HUES6 (cell line): ENCODE results near the gene SLC25A21.

Experiments
- H3K27ac ChIP-seq: 2 replicates; pipeline ENCODE4 v1.7.0; 2013; ENCODE audit warnings: low read depth, mild to moderate bottlenecking, low read length, inconsistent platforms
- H3K27me3 ChIP-seq: 2 replicates; pipeline ENCODE4 v1.6.1; 2013; ENCODE audit warnings: low read length; ENCODE audit not compliant: control insufficient read depth, insufficient read depth
- H3K36me3 ChIP-seq: 2 replicates; pipeline ENCODE4 v1.6.1; 2013; ENCODE audit warnings: low read length; ENCODE audit not compliant: control insufficient read depth, insufficient read depth
- H3K4me1 ChIP-seq: 2 replicates; pipeline ENCODE4 v1.6.1; 2013; ENCODE audit warnings: low read length; ENCODE audit not compliant: control insufficient read depth, insufficient read depth
- H3K4me3 ChIP-seq: 2 replicates; pipeline ENCODE4 v1.5.1; 2013; ENCODE audit warnings: low read depth, low read length
- H3K9ac ChIP-seq: one replicate; pipeline ENCODE4 v1.6.1; 2013; ENCODE audit warnings: mild to moderate bottlenecking, low read length
- H3K9me3 ChIP-seq: 2 replicates; pipeline ENCODE4 v1.6.1; 2013; ENCODE audit warnings: low read depth, low read length; ENCODE audit not compliant: control insufficient read depth, insufficient read depth

Gene SLC25A21

DNA sequence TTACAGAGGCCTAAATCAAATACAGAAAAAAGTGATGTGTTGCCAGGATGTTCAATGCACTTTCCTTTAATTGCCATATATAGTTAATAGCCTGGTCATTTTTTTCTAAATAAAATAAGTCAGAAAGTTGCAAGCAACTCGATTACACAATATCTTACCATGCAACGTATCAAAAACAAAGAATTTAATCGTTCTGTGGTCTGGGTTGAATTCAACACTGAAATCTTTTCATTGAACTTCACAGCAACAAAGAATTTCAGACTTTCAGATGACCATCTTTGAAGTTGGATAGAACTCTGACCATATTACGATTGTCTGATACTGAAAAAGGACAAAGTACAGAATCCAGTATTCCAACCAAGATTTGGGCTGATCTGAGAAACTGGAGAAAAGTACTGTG lies 231.9 kb downstream of the SLC25A21 start:
- Histone ChIP-seq H3K27me3 (no peaks in the 10 kb centered on the region), H3K9ac (no peak overlapping the region), H3K4me3 (no peak overlapping the region), H3K27ac (no peak overlapping the region), H3K36me3 (no peaks in the 10 kb centered on the region), H3K4me1 (no peaks in the 10 kb centered on the region), H3K9me3 (no peaks in the 10 kb centered on the region)

- Histone ChIP-seq H3K27me3 (no peaks in the 10 kb centered on the region), H3K9ac (no peak overlapping the region), H3K27ac (no peak overlapping the region), H3K4me1 (no peaks in the 10 kb centered on the region), H3K9me3 (no peaks in the 10 kb centered on the region), H3K36me3 (no peaks in the 10 kb centered on the region), H3K4me3 (no peak overlapping the region)
These were observed 233.1 kb downstream of the SLC25A21 start for GRCh38 chr14:36939265-36939664.

DNA sequence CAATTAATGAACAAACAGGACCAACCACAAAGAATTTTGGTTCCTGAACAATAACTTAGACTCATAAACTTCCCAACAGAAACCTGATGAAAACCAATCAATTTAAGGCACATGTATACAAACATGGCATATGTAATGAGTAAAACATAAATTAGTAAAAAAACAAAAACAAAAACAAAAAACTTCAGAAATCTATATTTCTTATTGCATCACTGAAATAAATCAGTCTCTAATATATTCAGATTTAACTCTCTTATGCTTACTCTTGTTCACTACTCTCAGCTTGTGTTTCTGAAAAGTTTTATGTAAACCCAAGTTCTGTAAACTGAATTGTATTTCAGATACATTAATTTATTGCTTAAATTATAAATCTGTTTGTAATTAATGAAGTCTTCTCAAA lies 233.7 kb downstream of the SLC25A21 start:
- Histone ChIP-seq H3K9ac (no peak overlapping the region), H3K27ac (no peak overlapping the region), H3K4me3 (no peak overlapping the region), H3K4me1 (peaks cover under 1% of the 10 kb centered on the region; the same call in 1 of the 2 replicates), H3K27me3 (no peaks in the 10 kb centered on the region), H3K9me3 (no peaks in the 10 kb centered on the region), H3K36me3 (no peaks in the 10 kb centered on the region)

DNA sequence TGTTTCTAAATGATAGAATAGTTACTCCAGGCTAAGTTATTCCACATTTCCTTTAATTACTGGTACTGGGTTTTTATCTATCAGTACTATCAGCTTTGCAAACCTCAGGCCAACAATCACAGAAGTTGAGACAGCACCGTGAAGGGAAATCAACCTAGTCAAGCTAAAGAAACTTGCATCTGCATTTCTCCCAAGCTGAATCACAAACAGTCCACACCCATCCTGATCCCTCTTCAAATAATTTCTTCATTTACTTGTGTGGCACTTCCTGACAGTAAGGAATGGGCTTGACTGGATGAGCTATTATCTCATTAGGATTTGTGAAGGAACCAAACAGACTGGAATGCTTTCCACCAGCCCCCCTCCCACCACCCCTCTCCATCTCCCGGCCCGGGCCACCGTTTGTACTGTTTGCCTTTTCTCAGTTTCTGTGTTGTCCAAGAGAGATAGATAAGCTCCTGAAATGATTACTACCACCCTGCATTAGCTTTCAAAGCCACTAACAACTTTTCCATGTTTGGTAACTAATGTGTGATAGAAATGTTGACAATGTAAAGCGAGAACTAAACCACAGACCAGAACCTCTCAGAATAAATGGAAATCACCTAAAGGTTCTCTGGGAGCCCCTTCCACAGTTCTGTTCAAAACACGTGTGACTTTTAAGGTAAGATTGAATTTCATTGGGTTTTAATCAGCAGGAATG lies 236.3 kb downstream of the SLC25A21 start:
- H3K4me3 ChIP-seq = no peak overlapping the region
- H3K9me3 ChIP-seq = no peaks in the 10 kb centered on the region
- H3K9ac ChIP-seq = no peak overlapping the region

DNA sequence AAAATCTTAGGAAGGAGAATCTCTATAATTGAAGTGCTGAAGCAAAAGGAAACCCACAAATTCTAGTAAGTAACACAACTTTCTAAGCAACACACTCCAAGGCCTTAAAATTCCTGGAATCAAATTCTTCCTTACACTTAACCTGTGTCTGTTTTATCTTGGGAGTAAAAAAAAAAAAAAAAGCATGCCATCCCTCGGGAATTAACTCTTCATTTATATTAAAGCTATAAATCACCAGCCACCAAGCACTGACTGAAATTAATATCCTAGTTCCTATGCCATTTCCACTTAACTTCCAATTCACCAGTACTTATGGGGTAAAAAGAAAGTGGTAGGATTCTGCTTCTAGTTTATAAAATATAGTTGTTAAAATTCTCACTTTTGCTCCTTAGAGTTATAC lies 238.1 kb downstream of the SLC25A21 start:
- no peak overlapping the region for H3K27ac ChIP-seq
- no peak overlapping the region for H3K9ac ChIP-seq
- no peaks in the 10 kb centered on the region for H3K36me3 ChIP-seq
- peaks cover 4% of the 10 kb centered on the region; the same call in 1 of the 2 replicates for H3K4me1 ChIP-seq
- no peak overlapping the region for H3K4me3 ChIP-seq
- no peaks in the 10 kb centered on the region for H3K9me3 ChIP-seq
- no peaks in the 10 kb centered on the region for H3K27me3 ChIP-seq

More for the DNA sequence above, 236.3 kb downstream of the SLC25A21 start:
- Histone ChIP-seq H3K27me3 (no peaks in the 10 kb centered on the region), H3K27ac (no peak overlapping the region), H3K4me1 (peaks cover 4% of the 10 kb centered on the region; the same call in 1 of the 2 replicates), H3K36me3 (no peaks in the 10 kb centered on the region)

- Histone ChIP-seq H3K27me3 (no peaks in the 10 kb centered on the region), H3K9me3 (no peaks in the 10 kb centered on the region), H3K4me1 (peaks cover 4% of the 10 kb centered on the region; the same call in 1 of the 2 replicates), H3K4me3 (no peak overlapping the region), H3K9ac (no peak overlapping the region), H3K36me3 (no peaks in the 10 kb centered on the region), H3K27ac (no peak overlapping the region)
These were observed 240.6 kb downstream of the SLC25A21 start for GRCh38 chr14:36931791-36932190.

DNA sequence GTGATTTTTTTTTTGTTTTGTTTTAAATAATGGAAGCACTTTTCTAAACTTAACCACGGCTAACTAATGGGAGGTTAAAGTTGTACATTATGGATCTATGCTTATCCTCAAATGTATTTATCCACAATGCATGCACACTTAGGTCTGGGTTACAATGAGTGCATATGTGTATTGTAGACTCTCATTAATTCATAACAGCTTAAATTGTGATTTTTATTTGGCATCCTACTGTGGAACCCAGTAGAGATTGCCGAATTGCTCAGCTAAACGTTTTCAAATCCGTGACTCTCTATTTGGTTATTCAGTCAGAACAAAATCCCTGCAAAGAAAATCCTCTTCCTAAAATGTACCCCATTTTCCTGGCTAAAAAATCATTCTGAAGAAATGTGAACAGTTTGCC lies 244.0 kb downstream of the SLC25A21 start:
- H3K36me3 ChIP-seq = no peaks in the 10 kb centered on the region
- H3K4me3 ChIP-seq = no peak overlapping the region
- H3K9me3 ChIP-seq = no peaks in the 10 kb centered on the region
- no peaks in the 10 kb centered on the region for H3K27me3 ChIP-seq
- H3K27ac ChIP-seq = no peak overlapping the region
- no peak overlapping the region for H3K9ac ChIP-seq
- peaks cover 1% of the 10 kb centered on the region; the same call in 1 of the 2 replicates for H3K4me1 ChIP-seq

GRCh38 chr14:36925094-36925493 lies 247.3 kb downstream of the SLC25A21 start:
- Histone ChIP-seq H3K27me3 (no peaks in the 10 kb centered on the region), H3K27ac (no peak overlapping the region), H3K9me3 (no peaks in the 10 kb centered on the region), H3K9ac (no peak overlapping the region), H3K4me3 (no peak overlapping the region), H3K36me3 (no peaks in the 10 kb centered on the region), H3K4me1 (no peaks in the 10 kb centered on the region)

DNA sequence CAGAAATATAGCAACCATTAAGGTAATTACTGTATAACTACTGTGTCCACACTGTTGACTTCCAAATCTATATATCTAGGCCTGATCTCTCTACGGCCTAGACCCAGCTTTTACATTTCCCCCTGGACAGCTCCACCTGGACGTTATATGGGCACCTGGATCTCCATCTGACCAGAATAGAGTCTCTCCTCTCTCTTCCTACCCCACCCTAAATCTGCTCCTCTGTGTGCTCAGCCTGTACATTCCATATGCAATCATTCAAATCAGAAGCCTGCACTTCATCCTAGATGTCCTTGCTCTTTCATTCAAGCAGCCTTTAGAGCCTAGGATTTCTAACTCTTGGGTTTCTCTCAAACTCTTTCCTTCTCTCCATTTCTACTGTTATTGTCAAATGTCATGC lies 255.7 kb downstream of the SLC25A21 start:
- no peaks in the 10 kb centered on the region for H3K4me1 ChIP-seq
- no peak overlapping the region for H3K27ac ChIP-seq
- no peaks in the 10 kb centered on the region for H3K36me3 ChIP-seq
- no peaks in the 10 kb centered on the region for H3K27me3 ChIP-seq
- H3K9ac ChIP-seq = no peak overlapping the region
- H3K9me3 ChIP-seq = no peaks in the 10 kb centered on the region
- H3K4me3 ChIP-seq = no peak overlapping the region

DNA sequence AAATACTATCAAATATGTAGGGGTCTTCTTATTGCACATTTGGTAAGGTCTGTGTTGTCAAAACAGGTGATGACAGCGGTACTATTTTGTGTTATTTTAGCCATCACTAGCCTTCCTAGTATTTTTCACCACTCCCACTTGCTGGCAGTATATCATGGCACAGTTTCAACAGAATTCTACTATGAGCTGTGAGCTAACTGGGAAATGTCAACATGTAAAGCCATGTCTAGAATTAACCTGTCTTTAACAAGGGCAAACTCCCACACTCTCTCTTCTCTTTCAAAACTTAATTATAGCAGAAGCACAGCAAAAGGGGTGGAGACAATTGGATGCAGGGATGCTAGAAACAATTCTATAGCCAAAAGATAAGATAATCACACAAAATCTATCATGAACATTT lies 257.3 kb downstream of the SLC25A21 start:
- no peak overlapping the region for H3K4me3 ChIP-seq
- H3K9ac ChIP-seq = no peak overlapping the region
- H3K4me1 ChIP-seq = no peaks in the 10 kb centered on the region
- no peaks in the 10 kb centered on the region for H3K9me3 ChIP-seq
- no peaks in the 10 kb centered on the region for H3K36me3 ChIP-seq
- no peaks in the 10 kb centered on the region for H3K27me3 ChIP-seq
- no peak overlapping the region for H3K27ac ChIP-seq

DNA sequence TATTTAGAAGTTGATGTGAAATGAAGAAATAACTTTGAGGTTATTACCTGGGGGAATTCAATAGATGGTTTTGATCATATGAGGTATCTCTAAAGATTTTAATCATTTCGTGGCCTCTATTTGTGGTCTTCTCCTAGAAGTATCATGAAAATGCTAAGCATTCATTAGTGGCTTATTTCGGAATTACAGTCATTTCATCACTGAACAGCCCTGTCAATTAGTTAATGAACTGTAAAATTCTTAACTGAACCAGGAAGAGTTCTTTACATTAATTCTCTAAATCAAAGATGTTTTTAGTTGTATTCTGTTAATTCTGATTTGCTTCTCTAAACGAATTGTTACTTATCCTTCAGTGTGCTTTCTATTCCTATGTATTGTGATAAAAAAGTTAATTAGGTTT lies 261.8 kb downstream of the SLC25A21 start:
- Histone ChIP-seq H3K4me1 (no peaks in the 10 kb centered on the region), H3K36me3 (no peaks in the 10 kb centered on the region), H3K9ac (no peak overlapping the region), H3K4me3 (no peak overlapping the region), H3K27me3 (no peaks in the 10 kb centered on the region), H3K27ac (no peak overlapping the region), H3K9me3 (no peaks in the 10 kb centered on the region)
